NOMO-1 treated with dmso at 0.1 percent for 144 hours (cell line): ENCODE results near the gene GNAO1.
A peak's percentile ranks its signal among the peaks of the same experiment; 100 is the strongest.

Source experiments
- DNase-seq: peaks from one replicate; lab custom pipeline; 2025; ENCODE audit not compliant: unreplicated experiment; lab: John Stamatoyannopoulos, UW

The GNAO1 gene

DNA sequence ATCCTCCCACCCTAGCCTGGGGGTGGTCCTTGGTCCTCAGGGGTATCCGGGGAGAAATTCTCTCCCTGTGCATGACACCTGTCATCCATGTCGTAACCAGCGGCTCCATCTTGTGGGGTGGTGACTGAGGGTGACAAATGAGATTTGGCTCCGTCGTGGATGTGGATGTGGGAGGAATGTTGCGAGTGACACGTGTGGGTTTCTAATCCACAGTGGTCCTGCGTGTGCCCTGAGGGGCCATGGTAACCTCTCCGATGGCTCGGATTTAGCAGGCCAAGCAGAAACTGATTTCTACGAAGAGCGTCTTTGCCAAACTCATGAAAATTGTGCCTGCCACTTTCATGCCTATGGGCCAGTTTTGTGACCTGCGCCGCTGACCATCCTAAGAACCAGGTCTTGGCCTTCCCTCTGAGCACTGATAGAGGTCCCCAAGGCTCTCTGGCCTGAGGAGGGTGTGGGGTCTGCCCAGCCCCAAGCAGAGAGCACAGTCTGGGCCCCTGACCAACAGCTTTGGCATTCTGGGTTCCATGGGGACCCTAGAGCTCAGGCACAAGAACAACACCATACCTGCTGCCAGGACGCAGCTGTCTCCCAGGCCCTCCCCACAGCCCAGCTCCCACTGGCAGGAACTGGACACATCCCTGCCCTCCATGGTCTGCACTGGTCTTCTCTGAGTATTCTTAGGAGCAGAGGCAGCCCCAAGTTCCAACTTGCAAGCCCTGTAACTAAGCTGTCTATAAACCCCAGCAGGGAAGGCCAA lies 155.0 kb downstream of the GNAO1 start:
- DNase-seq, result no peak

DNA sequence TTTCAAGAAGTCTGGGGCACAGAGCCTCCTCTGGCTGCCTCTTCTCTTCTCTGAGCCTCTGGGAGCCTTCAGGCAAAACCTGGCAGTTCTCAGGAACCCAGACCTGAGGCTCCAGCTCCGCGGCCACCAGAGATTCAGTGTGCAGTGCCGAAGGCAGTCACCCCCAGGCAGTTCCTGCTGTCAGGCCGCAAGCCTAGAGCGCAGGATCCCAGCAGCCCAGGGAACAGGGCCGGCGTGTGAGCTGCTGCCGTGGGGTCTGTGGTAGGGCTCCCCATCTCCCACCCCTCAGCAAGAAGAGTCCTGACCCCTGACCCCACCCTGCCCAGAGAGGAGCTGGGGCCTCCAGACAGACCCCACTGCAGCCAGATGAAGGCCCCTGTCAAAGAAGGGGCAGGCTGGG lies 155.9 kb downstream of the GNAO1 start:
- DNase-seq, result no peak

DNA sequence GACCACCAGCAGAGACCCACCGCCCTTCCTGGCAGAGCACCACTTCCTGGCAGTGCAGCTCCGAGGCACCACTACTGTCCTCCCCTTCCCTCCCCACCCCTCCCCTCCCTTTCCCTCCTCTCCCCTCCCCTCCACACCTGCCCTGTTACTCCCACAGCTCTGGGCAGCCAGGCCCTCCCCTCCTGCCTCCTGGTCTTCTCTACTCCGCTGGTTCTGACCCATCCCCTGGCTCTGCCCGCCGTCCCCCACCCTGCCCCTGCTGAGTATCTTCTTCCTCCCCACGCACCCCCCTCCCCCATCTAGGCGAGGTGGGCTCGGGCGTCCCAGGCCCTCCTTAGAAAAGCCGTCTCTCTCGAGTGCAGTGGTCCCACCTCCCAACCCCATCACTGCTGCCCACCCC lies 156.4 kb downstream of the GNAO1 start:
- DNase-seq, result no peak

DNA sequence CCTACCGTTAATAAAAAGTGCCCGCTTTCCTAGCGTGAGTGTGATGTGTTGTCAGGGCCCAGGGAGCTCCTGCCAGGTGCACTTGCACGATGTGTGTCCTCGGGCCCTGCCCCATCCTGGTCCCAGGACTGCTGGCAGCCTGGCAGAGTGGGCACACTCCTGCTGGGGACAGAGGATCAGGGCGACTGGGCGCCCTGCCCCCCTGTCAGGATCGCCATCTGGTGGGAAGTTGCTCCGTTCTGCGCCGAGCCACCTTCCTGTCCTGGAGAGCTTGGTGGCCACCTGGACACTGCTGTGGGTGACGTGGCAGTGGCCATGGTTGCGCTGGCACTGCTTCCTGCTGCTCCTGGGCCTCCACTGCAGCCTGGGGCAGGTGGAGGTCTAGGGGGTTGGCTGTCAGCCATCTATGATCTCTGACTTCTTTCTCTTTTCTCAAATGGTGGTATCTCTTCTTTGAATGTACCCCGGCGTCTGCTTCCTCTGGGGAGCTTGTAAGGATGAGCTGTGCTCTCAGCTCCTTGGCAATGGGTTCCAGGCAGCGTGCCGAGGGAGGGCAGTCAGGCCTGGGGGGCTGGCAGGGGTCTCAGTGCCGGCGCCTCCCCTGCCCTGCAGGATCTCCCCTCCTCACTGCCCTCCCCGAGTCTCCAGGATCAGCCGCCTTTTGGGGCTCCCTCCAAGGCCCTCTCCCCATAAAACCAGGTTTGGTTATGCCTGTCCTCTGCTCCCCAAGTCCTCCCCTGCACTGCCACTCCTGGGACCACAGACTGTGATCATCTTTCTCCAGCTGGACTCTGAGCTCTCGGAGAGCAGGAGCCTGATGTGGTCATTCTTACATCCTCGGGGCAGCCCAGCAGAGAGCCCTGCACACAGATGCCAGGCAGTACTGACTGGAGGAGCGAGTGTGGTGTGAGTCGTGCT lies 157.1 kb downstream of the GNAO1 start:
- no peak for DNase-seq

DNA sequence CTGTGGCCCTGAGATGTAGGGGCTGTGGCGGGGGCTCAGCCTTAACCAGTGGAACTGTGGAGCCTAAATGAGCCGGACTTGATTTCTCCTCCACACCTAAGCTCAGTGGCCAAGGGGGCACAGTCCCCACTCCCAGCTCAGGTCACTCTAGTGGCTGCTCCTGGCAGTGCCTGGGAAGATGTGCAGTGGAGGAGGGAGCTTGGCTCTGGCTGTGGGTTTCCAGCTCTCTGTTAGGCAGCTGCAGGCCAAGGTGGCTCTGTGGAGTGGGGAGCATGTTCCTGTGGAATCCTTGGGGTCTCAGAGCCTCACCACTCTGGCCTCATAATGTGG lies 157.8 kb downstream of the GNAO1 start:
- no peak for DNase-seq

DNA sequence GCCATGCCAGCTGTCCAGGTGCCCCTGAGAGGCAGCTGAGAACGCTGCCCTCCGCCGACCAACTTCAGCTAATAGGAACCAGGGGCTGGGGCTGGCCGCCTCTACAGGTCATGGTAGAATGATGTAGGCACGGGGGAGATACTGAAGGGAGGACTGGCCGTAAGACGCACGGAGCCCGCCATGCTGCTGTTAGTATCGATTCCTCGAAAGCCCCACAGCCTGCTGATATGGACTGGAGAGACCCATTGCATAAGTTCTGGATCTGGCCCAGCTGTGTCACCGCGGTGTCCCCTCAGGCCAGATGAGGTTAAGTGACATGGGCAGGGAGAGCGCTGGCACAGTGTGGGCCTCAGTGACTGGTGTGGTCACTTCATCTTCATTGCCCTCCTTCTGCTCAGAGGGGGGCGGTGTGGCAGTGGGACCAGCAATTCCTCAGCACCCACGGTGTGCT lies 158.4 kb downstream of the GNAO1 start:
- DNase-seq, result no peak

DNA sequence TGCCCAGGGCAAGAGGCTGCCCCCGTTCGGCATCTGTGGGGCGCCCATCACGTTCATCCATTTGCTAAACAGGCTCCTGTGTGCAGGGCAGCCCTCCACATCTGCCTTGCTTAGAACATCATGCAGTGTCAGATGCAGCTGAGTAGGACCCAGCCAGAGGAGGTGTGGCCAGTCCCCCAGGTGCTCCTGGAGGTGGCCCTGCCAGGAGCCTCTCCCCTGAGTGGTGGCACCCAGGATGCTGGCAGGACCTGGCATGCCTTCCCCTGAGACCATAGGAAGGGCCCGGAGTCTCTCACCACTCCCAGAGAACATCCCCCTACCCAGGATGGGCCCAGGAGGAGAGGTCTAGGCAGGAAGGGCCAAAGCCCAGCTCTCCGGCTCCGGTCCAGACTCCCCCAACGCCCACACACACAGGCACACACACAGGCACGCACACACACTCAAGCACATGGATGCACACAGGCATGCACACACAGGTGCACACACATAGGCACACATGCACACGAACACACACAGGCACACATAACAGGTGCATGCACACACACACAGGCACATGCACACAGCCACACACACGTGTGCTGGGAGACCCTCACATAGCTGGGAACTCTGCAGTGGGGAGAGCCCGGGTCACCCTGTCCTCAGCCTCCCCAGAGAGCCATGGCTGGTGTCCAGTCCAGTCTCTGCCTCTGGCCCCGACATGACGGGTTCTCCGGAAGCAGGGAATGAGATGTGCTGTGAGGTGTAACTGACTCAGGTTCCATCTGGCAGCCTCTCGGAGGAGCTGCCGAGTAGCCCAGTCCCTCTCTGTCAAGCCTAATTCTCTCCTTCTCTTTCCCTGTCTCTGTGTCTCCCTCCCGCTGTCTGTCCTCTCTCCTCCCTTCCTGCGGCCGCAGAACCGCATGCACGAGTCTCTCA lies 159.5 kb downstream of the GNAO1 start:
- no peak for DNase-seq

DNA sequence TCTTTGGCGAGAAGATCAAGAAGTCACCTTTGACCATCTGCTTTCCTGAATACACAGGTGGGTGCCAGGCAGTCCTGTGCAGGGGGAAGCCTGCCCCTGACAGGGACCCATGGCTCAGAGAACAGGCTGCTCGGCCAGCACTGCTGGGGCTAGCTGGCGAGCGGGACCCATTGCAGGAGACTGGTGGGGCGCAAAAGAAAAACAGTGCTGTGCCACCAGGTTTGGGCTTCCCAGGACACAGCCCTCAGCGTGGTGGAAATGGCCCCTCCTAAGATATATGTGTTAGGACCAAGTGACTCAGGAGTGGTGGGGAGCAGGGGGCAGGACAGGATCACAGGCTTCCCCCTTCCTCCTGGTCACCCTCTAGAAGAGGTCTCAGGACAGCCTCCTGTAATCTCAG lies 160.2 kb downstream of the GNAO1 start:
- DNase-seq, result no peak

DNA sequence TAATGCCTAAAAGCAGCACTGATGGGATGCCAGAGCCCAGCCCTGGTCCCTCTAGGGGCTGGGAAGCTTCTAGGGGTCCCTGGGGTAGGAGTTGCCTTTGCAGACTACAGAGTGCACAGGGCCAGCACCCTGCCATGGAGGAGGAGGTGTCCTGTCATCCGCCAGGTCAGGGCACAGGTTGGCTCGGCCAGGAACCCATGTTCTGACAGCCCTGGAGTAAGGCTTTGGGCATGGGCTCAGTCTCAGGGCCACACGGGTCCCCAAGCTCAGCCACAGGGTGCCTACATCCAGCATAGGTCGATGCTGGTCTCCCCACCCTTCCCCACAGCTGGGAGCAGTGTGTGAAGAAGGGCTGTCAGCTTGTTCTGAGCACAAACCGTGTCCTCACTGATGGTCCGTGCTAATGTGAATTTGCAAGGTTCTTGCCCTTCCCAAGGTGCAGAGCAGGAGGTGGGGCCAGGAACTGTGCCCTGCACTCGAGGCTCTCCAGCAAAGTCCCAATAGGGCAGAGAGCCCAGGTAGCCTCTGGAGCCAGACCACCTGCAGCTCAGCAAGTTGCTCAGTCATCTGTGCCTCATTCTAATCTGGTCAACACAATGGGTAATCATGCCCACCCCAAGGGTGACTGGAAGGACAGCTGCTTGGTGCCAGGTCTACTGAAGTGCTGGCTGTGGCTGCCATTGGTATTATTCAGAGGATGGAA lies 161.2 kb downstream of the GNAO1 start:
- no peak for DNase-seq

DNA sequence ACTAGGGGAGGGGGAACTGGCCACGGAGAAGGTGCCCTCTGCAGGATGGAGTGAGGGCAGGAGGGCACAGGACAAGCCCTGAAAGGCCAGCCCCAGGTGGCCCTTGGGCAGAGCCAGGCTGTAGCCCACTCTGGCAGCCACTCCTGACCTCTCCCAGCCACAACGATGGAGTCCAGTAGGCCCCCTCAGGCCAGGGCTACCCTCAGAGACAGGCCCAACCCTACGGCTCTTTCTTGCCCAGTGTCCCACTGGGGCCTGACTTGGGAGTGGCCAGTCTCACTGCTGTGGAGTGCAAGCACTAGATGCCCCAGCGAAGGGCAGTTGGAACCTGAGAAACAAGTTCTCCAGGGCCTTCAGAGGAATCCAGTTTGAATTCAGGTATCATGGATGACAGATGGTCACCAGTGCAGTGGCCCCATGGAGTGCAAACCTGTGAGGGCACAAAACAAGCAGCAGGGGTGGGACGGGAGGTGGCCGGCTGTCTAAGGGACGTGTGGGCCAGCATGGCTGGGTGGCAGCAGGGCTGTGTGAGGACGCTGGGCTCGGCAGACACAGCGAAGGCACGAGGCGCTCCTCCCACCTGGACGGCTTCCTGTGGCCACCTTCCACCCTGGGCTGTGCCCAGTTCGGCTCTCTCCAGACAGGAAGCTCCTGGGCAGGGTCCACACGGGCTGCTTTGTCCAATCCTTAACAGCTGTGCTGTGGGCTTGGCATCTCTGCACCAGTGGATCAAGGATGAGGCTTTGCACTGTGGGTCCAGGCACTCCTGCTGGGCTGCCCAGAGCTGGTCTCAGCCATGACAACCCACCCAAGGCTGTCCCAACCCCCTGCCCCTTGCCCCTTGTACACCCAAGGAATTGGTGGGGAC lies 162.0 kb downstream of the GNAO1 start:
- no peak for DNase-seq

DNA sequence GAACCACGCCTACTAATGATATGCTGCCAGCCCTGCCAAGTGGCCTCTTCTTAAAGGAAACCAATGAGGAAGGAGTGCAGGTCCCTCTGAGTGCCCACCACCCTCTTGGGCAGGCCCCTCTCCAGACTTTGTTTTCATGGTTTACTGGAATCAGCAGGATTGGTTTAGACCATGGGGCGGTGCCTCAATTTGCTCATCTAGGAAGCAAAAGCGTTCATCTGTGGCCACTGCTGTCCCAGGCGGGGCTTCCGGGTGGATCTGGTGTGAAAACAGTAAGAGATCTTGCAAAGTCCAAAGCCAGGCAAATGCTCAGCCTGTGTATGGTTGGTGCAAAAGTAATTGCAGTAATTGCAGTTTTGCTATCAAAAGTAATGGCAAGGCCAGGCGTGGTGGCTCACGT lies 162.7 kb downstream of the GNAO1 start:
- no peak for DNase-seq

DNA sequence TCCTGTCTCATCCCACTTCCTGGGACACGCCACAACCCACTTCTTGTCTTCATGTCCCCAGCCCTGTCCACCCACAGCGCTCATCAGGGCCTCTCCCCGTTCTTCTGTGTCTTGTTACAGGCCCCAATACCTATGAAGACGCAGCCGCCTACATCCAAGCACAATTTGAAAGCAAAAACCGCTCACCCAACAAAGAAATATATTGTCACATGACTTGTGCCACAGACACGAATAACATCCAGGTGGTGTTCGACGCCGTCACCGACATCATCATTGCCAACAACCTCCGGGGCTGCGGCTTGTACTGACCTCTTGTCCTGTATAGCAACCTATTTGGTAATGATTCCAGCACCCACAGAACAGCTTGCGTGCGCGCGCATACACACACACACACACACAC lies 163.5 kb downstream of the GNAO1 start:
- DNase-seq, result no peak

DNA sequence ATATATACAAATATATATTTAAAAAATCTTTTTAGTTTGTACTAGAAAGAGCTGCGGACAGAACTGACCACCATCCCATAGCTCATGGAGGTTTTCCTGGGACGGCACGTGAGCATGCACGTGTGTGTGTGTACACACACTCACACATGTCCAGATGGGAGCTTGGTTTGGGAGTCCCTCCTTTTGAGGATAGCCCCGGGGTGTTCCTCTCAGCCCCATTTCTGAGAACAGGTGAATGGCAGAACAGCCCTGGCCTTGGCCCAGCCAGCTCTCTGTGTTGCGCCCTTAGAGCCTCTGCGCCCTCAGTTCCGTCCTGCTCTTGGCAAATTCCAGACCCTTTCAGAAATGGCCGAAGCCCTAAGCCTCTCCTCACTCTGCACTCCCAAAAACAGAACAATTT lies 163.9 kb downstream of the GNAO1 start:
- no peak for DNase-seq

DNA sequence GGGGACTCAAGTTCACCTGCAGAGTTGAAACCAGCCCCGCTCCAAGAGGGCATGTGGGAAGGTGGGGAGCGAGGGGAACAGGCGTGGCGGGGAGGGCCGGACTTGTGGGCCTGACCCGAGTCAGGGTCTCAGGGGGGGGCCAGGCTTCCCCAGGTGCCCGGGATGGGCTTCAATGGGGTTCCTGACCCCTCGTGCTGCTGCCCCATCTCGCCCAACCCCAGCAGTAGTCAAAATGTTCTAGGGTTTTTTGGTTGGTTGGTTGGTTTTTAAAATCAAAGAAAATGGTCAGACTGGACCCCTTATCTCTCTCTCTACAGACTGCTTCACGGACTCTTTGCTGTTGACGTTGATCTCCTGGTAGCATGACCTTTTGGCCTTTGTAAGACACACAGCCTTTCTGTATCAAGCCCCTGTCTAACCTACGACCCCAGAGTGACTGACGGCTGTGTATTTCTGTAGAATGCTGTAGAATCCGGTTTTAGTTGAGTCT lies 164.5 kb downstream of the GNAO1 start:
- no peak for DNase-seq

DNA sequence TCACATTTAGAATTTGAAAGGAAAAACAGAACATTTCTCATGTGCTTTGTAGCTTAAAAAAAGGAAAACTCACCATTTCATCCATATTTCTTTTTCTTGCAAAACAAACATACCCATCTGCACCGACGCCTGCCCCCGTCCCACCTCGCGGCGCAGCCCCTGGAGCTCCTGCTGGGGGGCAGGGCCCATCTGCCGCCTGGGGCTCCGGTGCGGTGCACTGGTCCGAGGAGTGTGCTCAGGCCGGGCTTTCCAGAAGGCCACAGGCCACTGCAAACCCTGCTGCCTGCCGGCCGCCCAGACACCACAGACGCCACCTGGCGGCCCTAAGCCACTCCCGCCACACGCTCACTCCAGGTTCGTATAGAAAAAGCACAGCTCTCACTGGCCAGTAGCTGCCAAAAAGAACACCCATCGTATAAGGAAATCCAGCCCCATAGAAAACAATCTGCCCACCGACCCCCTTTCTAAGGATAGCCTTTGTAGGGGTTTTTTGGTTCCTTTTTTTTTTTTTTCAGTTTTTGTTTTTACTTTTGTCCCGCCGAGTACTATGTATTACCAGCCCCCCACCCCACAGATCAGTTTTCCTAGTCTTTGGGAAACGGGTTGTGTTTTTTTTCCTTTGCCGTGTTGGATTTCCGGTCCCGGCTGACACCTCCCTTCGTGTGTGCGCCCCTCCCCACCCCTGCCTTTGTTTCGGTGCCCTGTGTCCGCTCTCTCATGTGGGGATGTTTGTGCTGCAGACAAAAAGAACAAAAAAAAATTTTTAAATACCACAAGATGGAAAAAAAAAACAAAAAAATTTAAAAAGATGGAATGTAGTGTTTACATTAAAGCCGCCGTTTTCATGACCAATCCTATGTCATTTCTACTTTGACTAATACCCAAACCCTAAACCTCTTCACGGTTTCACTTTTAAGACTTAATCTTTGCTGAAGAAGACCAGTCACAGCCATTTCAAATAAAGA lies 165.3 kb downstream of the GNAO1 start:
- DNase-seq, result peak; percentile 92

DNA sequence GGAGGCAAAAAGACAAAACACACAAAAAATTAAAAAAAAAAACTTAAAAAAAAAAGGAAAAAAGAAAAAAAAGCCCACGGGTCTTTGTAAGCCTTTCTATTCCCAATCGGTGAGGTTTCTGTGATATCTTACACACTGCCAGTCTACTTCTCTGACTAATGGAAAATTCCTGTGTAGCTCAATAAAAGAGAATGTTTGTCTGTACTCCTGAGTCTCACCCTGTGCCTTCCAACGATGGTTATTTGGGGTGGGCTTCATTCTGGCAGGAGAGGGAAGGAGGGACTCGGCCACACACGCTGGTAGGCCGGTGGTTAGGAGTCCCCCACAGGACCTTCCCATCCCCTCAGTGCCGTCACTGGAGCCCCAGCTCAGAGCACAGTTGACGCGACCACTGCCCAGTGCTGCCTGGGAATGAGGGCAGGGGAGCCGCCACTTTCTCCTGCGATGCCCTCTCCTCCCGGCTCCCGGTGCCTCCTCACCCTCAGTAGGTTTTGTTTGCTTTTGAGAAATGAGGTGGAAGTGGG lies 166.0 kb downstream of the GNAO1 start:
- no peak for DNase-seq

DNA sequence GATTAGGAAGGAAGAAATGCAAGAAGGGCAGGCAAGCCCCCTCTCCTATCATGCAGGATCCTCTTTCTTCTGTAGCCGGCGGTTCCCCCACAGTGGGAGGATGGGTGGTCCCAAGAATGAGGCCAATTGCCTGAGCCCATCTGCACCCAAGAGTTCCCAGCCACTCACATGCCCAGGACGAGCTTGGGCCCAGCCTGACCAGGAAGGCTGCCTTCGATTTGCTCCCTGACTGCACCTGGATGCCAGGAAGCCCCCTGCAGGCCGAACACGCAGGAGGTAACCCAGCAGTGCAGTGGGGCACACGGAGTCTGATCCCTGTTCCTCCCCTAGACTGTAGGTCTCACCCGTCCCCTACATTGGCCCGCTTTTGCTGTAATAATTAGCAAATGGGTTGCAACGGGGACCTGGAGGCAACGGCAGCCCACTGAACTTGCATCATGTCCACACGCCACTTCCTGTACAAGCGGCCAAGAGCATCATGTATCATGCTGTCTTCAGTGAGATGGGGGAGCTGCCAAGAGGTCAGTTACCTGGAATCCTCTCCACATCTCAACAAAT lies 166.6 kb downstream of the GNAO1 start:
- peak; percentile 32 for DNase-seq
